Measurements from ENCODE around the gene OLFML1. TPM values are rescaled to one million over a fixed set of nuclear protein-coding genes. Genes with fewer than 3 reads are reported as not detected.

The OLFML1 gene
- total and polyA plus RNA-seq, 2 of the 8 experiments (the other 6 are each of a cell fraction or from before 2014, with no cell fraction given): 0.24 TPM; not detected in 1

- H3K4ac ChIP-seq (replicated peaks; ENCODE audit: insufficient read length, low read depth, low read length): no peak overlapping the region
- 5% methylated on average over 31 of the region's 31 CpGs; no CpG with 5 or more reads in 1 of the 2 experiments for WGBS, 2 experiments (ENCODE audit: extremely low coverage in 1 of 2, insufficient coverage in 1 of 2, insufficient read length in 1 of 2, insufficient replicate concordance in 2 of 2, low coverage in 1 of 2, low lambda C conversion rate in 2 of 2, missing lambda C conversion rate in 1 of 2)
- no peaks in the 10 kb centered on the region for H4K20me1 ChIP-seq (replicated peaks in 1 of 2; ENCODE audit: control insufficient read depth in 1 of 2, insufficient read depth in 2 of 2, low read length in 2 of 2)
- no peak overlapping the region; a peak in 2 of 7 replicates for H3K9ac ChIP-seq (replicated peaks in 1 of 4; ENCODE audit: extremely low read depth in 1 of 4, low read depth in 3 of 4, low read length in 3 of 4)
- no peaks in the 10 kb centered on the region for H3K79me1 ChIP-seq (ENCODE audit: low read depth, low read length)
- no peaks in the 10 kb centered on the region for H3K36me3 ChIP-seq (ENCODE audit: control insufficient read depth in 2 of 4, insufficient read depth in 4 of 4, low read length in 3 of 4)
- H3K14ac ChIP-seq (ENCODE audit: insufficient read length): no peak overlapping the region
- peak overlapping the region; percentile 89 for H2AFZ ChIP-seq (ENCODE audit: low read length)
- peaks cover 9% of the 10 kb centered on the region for H3K23me2 ChIP-seq (ENCODE audit: low read depth, low read length)
- H2BK5ac ChIP-seq (ENCODE audit: low read depth, low read length): no peak overlapping the region
- H4K5ac ChIP-seq (ENCODE audit: insufficient read length, low read depth, low read length): no peak overlapping the region
- H3K4me1 ChIP-seq (replicated peaks in 1 of 4; ENCODE audit: control insufficient read depth in 3 of 4, insufficient read depth in 4 of 4, low read length in 3 of 4): peaks cover 0 to 9% (median 5%) of the 10 kb centered on the region in 4 experiments; a peak in 5 of 7 replicates
- no peak overlapping the region; the same call in 1 of the 2 replicates for H3K18ac ChIP-seq (ENCODE audit: extremely low read depth, low read length)
- H4K91ac ChIP-seq (replicated peaks; ENCODE audit: insufficient read length, low read length): no peak overlapping the region
- POLR2A ChIA-PET (ENCODE audit: partially characterized antibody): interaction anchor here (1.0 kb wide), 1 partner anchor 57 kb away, joined by 3 read pairs; no protein-coding TSS in a partner anchor
- CTCF ChIA-PET (ENCODE audit: partially characterized antibody): interaction anchor here (0.6 to 4.4 kb wide), 12 partner anchors 9 to 234 kb away, joined by 3 to 28 read pairs (median 4); no protein-coding TSS in a partner anchor
- no peak overlapping the region for H2BK15ac ChIP-seq (ENCODE audit: low read length)
- H3K4me3 ChIP-seq (ENCODE audit: extremely low read depth in 1 of 4, insufficient read depth in 2 of 4, low read depth in 3 of 4, low read length in 4 of 4): peak overlapping the region; percentile 63 to 77 (median 70)
- DNase-seq (ENCODE audit: low read depth in 1 of 2, low spot score in 2 of 2) (no peak), FAIRE-seq (no peak)
- H2BK12ac ChIP-seq (ENCODE audit: low read depth, low read length): 0 out of 2 replicates have a peak overlapping the region, but pooled peaks have one; percentile 14
- no peak overlapping the region for H2BK20ac ChIP-seq (ENCODE audit: low read length)
- H3K27me3 ChIP-seq (replicated peaks in 1 of 4; ENCODE audit: control insufficient read depth in 3 of 4, extremely low read depth in 1 of 4, insufficient read depth in 3 of 4, low read length in 3 of 4): peaks cover 0 to 17% (median 9%) of the 10 kb centered on the region in 4 experiments; a peak in 4 of 7 replicates
- peak overlapping the region; percentile 69 to 99 for H3K4me2 ChIP-seq (ENCODE audit: insufficient read depth in 1 of 2, low read depth in 2 of 2, low read length in 2 of 2)
- H3K79me2 ChIP-seq (ENCODE audit: control insufficient read depth in 1 of 2, insufficient read depth in 2 of 2, low read length in 2 of 2): no peaks in the 10 kb centered on the region
- no peak overlapping the region for H3K56ac ChIP-seq (replicated peaks; ENCODE audit: insufficient read length, low read depth, low read length)
- no peak overlapping the region for H2BK120ac ChIP-seq (replicated peaks; ENCODE audit: low read depth, low read length)
- H2AK5ac ChIP-seq (ENCODE audit: low read depth, low read length): no peak overlapping the region
- H3K9me3 ChIP-seq (ENCODE audit: insufficient read depth in 2 of 2, low read depth in 1 of 2, low read length in 1 of 2): no peaks in the 10 kb centered on the region
- H3K23ac ChIP-seq (ENCODE audit: insufficient read length): no peak overlapping the region
- no peak overlapping the region for H3K27ac ChIP-seq (ENCODE audit: low read depth, low read length)
- 0 out of 2 replicates have a peak overlapping the region, but pooled peaks have one; percentile 18 for H4K8ac ChIP-seq (ENCODE audit: extremely low read depth, insufficient read depth, low read length)
- TF ChIP-seq KDM4A (IDR thresholded peaks at IDR 0.05; ENCODE audit: low read depth, low read length, severe bottlenecking) (peak; percentile 97), CBX5 (IDR thresholded peaks at IDR 0.05; ENCODE audit: low read depth, low read length) (no peak), TAF7 (optimal IDR thresholded peaks at IDR 0.05; ENCODE audit: borderline replicate concordance, low read depth, low read length) (no peak), E2F6 (IDR thresholded peaks at IDR 0.05) (peak; percentile 27; the same call in 1 of the 2 replicates)
These were observed 28.8 kb downstream of the OLFML1 start for GRCh38 chr11:7514099-7514591.
